ENCODE data around the gene RBMS3. TPM values are rescaled to one million over a fixed set of nuclear protein-coding genes. Genes with fewer than 3 reads are reported as not detected.

The RBMS3 gene
- total RNA-seq, 1 experiment from 2014 or later = 0.42 TPM

- no peak for TF ChIP-seq ATF3 (IDR thresholded peaks at IDR 0.05)
- no peak for TF ChIP-seq MAX (IDR thresholded peaks at IDR 0.05)
- TF ChIP-seq SIN3A (IDR thresholded peaks at IDR 0.05; ENCODE audit: low read depth) = no peak
- no peak for TF ChIP-seq YY1 (IDR thresholded peaks at IDR 0.05; ENCODE audit: extremely low read depth, insufficient replicate concordance, low read depth, low read length)
- no peak for TF ChIP-seq FOSL1 (IDR thresholded peaks at IDR 0.05; ENCODE audit: low read depth)
- TF ChIP-seq ZNF274 (IDR thresholded peaks at IDR 0.05; ENCODE audit: low read depth, low read length) = no peak
These were observed 656.3 kb downstream of the RBMS3 start (continued) for GRCh38 chr3:29937185-29937584.

DNA sequence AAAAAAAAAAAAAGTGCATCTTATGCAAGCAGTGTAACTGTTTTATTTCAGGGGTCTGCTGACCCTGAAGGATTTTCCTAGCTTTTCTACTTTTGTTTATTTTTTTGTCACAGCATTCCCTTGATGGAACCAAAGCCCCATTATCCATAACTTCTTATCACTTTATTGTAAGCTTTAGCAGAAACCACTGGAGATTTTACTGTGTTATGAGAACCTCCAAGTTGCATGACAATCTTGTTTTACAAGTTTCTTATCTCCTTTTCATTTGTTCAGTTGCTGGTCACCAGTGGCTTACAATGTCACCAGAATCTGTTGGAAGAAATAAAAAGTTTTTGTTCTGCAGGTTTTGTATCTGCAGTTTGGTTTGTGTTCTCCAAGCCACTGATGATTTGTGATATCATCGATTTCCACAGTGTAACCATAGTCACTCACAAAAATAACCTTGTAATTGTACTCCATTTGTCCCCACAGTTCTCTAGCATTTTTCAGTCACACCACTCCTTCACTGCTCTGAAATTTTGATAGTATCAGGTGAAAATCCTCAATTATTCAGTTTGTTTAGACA is 660.0 kb downstream of the RBMS3 start:
- Histone ChIP-seq H3K79me2 (ENCODE audit: insufficient read depth, low read length) (no peaks in the 10 kb centered on the region), H3K4me3 (replicated peaks in 1 of 2; ENCODE audit: low read depth in 1 of 2, low read length in 2 of 2) (no peak overlapping the region), H3K9me2 (ENCODE audit: insufficient read depth) (no peaks in the 10 kb centered on the region), H3K9me3 (ENCODE audit: control insufficient read depth in 1 of 2, insufficient read depth in 1 of 2, low read depth in 1 of 2, low read length in 2 of 2) (no peaks in the 10 kb centered on the region), H3K36me3 (ENCODE audit: control insufficient read depth in 1 of 2, insufficient read depth in 2 of 2, low read length in 2 of 2) (no peaks in the 10 kb centered on the region), H3K4me1 (ENCODE audit: control insufficient read depth in 1 of 2, insufficient read depth in 2 of 2, low read length in 2 of 2) (no peaks in the 10 kb centered on the region), H3K27me3 (ENCODE audit: insufficient read depth, low read length) (no peaks in the 10 kb centered on the region), H3K9ac (ENCODE audit: low read length) (no peak overlapping the region), H3K4me2 (ENCODE audit: low read length) (no peak overlapping the region), H3K27ac (ENCODE audit: low read depth, low read length) (no peak overlapping the region), H4K20me1 (ENCODE audit: insufficient read depth) (no peaks in the 10 kb centered on the region), H2AFZ (ENCODE audit: low read depth, low read length, poor library complexity, severe bottlenecking) (no peak overlapping the region)
- intact Hi-C loops (cut with micrococcal nuclease) = no loop called here
- no TSS peak for BruUV-seq (replicated peaks)
- CTCF ChIA-PET = no interaction called here
- ATAC-seq = no peak
- POLR2A ChIA-PET = no interaction called here
- no peak for TF ChIP-seq ZNF274 (IDR thresholded peaks at IDR 0.05; ENCODE audit: low read depth, low read length)
- TF ChIP-seq MAX (IDR thresholded peaks at IDR 0.05) = no peak
- TF ChIP-seq EZH2phosphoT487 (IDR thresholded peaks at IDR 0.05; ENCODE audit: borderline replicate concordance) = no peak
- TF ChIP-seq CBX3 (IDR thresholded peaks at IDR 0.05; ENCODE audit: low read depth) = no peak
- TF ChIP-seq POLR2AphosphoS5 (IDR thresholded peaks at IDR 0.05; ENCODE audit: low read depth, low read length) = no peak
- no peak for TF ChIP-seq CEBPB (IDR thresholded peaks at IDR 0.05; ENCODE audit: low read depth)
- no peak for TF ChIP-seq FOSL1 (IDR thresholded peaks at IDR 0.05; ENCODE audit: low read depth)
- no peak for TF ChIP-seq REST (IDR thresholded peaks at IDR 0.05; ENCODE audit: low read depth)
- TF ChIP-seq EZH2 (IDR thresholded peaks at IDR 0.05) = no peak
- no peak for TF ChIP-seq RAD21 (IDR thresholded peaks at IDR 0.05; ENCODE audit: low read depth)
- no peak for TF ChIP-seq EGR1 (IDR thresholded peaks at IDR 0.05; ENCODE audit: low read depth)
- no peak for TF ChIP-seq YY1 (IDR thresholded peaks at IDR 0.05; ENCODE audit: extremely low read depth, insufficient replicate concordance, low read depth, low read length)
- no peak for TF ChIP-seq ATF3 (IDR thresholded peaks at IDR 0.05)
- TF ChIP-seq TCF7L2 (IDR thresholded peaks at IDR 0.05; ENCODE audit: borderline replicate concordance, extremely low read depth, insufficient read depth, insufficient read length) = no peak
- TF ChIP-seq ZBTB33 (IDR thresholded peaks at IDR 0.05; ENCODE audit: extremely low read depth, insufficient replicate concordance, low read length) = no peak
- no peak for TF ChIP-seq JUND (IDR thresholded peaks at IDR 0.05)
- no peak for TF ChIP-seq POLR2A (IDR thresholded peaks at IDR 0.05; ENCODE audit: borderline replicate concordance, extremely low read depth, insufficient read depth, insufficient read length)
- no peak for TF ChIP-seq SRF (IDR thresholded peaks at IDR 0.05; ENCODE audit: low read depth)
- no peak for TF ChIP-seq ZFX (IDR thresholded peaks at IDR 0.05)
- RAD21 ChIA-PET (ENCODE audit: low non-redundant PET in 1 of 2, low total read pairs in 2 of 2, uncharacterized antibody in 2 of 2, unreplicated experiment in 2 of 2) = no interaction called here
- DNase-seq (ENCODE audit: low read depth, low spot score) = no peak

Data from HCT116 (cell line).